CD4-positive, CD25-positive, alpha-beta regulatory T cell (primary cell): Measurements from ENCODE around the gene CELF5. TPM values are rescaled to one million over a fixed set of nuclear protein-coding genes. Genes with fewer than 3 reads are reported as not detected.

Experiments used
- ATAC-seq, 2 donors: fragments of 150-1000 bp; cut with Tn5 transposase; one replicate each; pipeline ENCODE4 v1.10.0; 2021; ENCODE audit warnings: low read depth in 2 of 2, moderate number of reproducible peaks in 2 of 2, moderate library complexity in 1 of 2
- DNase-seq, 3 donors: peaks; one replicate each; pipeline versions ENCODE4 v3.0.0 to v3.0.0-alpha.2; 2012 to 2022; ENCODE audit warnings: mixed read lengths in 1 of 3
- H3K27ac ChIP-seq: one replicate; pipeline ENCODE4 v1.7.0; 2013; ENCODE audit warnings: mild to moderate bottlenecking, low read length; ENCODE audit not compliant: insufficient read depth, poor library complexity, severe bottlenecking
- H3K27me3 ChIP-seq: one replicate; pipeline ENCODE4 v1.7.0; 2013; ENCODE audit warnings: low read length; ENCODE audit not compliant: control insufficient read depth, insufficient read depth
- H3K36me3 ChIP-seq: one replicate; pipeline ENCODE4 v1.7.0; 2013; ENCODE audit warnings: mild to moderate bottlenecking, low read length, moderate library complexity; ENCODE audit not compliant: control insufficient read depth, insufficient read depth
- H3K4me1 ChIP-seq: 2 replicates; pipeline ENCODE4 v1.7.0; 2013; ENCODE audit warnings: mild to moderate bottlenecking, low read length; ENCODE audit not compliant: insufficient read depth, control insufficient read depth, poor library complexity, severe bottlenecking
- H3K4me3 ChIP-seq: one replicate; pipeline ENCODE4 v1.7.0; 2013; ENCODE audit warnings: low read depth, mild to moderate bottlenecking, low read length, moderate library complexity
- H3K9me3 ChIP-seq, 2 experiments: 1 replicate in 1 of 2; 2 replicates in 1 of 2; pipeline ENCODE4 v1.7.0; 2013; ENCODE audit warnings: low read length in 2 of 2, mild to moderate bottlenecking in 1 of 2, moderate library complexity in 1 of 2; ENCODE audit not compliant: control insufficient read depth in 2 of 2
- H3K27ac Mint-ChIP-seq, 3 donors: one replicate each; pipeline ENCODE4 v1.8.0; 2020 to 2022; ENCODE audit warnings: mild to moderate bottlenecking in 3 of 3, mixed read lengths in 3 of 3, moderate library complexity in 2 of 3
- H3K27me3 Mint-ChIP-seq: one replicate; pipeline ENCODE4 v1.8.0; 2022; ENCODE audit warnings: mild to moderate bottlenecking, mixed read lengths
- H3K36me3 Mint-ChIP-seq: one replicate; pipeline ENCODE4 v1.8.0; 2020; ENCODE audit warnings: mixed read lengths
- H3K4me1 Mint-ChIP-seq, 4 donors: one replicate each; pipeline ENCODE4 v1.8.0; 2020 to 2022; ENCODE audit warnings: mixed read lengths in 4 of 4, mild to moderate bottlenecking in 1 of 4
- H3K4me3 Mint-ChIP-seq, 4 donors: one replicate each; pipeline ENCODE4 v1.8.0; 2020 to 2022; ENCODE audit warnings: mild to moderate bottlenecking in 4 of 4, mixed read lengths in 4 of 4, moderate library complexity in 3 of 4
- H3K9me3 Mint-ChIP-seq, 7 donors: one replicate each; pipeline ENCODE4 v1.8.0; 2020 to 2022; ENCODE audit warnings: mixed read lengths in 7 of 7, mild to moderate bottlenecking in 3 of 7, moderate library complexity in 2 of 7
- polyA plus RNA-seq, 4 donors: library from polyadenylated mRNA; unstranded; fragments of 300-500 nt; fragmentation: Illumina TruSeq; gene quantifications; one replicate each; pipeline ENCODE4 v1.2.3, GENCODE V29; 2021
- total RNA-seq: library from RNA; stranded (reverse); gene quantifications from one replicate; pipeline ENCODE4 v1.2.3, GENCODE V29; 2022

CELF5 gene
- total and polyA plus RNA-seq, 5 donors from 2014 or later: 0.17 TPM; not detected in 4

GRCh38 chr19:3262362-3262761 lies 37.9 kb downstream of the CELF5 start:
- Histone ChIP-seq H3K27ac (no peak overlapping the region), H3K27me3 (no peaks in the 10 kb centered on the region), H3K36me3 (no peaks in the 10 kb centered on the region), H3K4me3 (no peak overlapping the region), H3K4me1 (no peaks in the 10 kb centered on the region), H3K9me3 (no peaks in the 10 kb centered on the region)
- H3K9me3 Mint-ChIP-seq: peaks cover 0 to 1% (median 0%) of the 10 kb centered on the region in 7 donors
- DNase-seq (no peak), ATAC-seq (no peak)
- H3K36me3 Mint-ChIP-seq: no peaks in the 10 kb centered on the region
- H3K27ac Mint-ChIP-seq: no peak overlapping the region
- peaks cover 23% of the 10 kb centered on the region for H3K27me3 Mint-ChIP-seq
- H3K4me3 Mint-ChIP-seq: no peak overlapping the region
- no peaks in the 10 kb centered on the region for H3K4me1 Mint-ChIP-seq

GRCh38 chr19:3263866-3264265 lies 39.4 kb downstream of the CELF5 start:
- Mint-ChIP-seq H3K4me3 (no peak overlapping the region), H3K9me3 (peaks cover 0 to under 1% (median 0%) of the 10 kb centered on the region in 7 donors), H3K27me3 (peaks cover 30% of the 10 kb centered on the region), H3K36me3 (no peaks in the 10 kb centered on the region), H3K4me1 (no peaks in the 10 kb centered on the region), H3K27ac (no peak overlapping the region)
- Histone ChIP-seq H3K4me1 (no peaks in the 10 kb centered on the region), H3K27ac (no peak overlapping the region), H3K36me3 (no peaks in the 10 kb centered on the region), H3K27me3 (no peaks in the 10 kb centered on the region), H3K9me3 (no peaks in the 10 kb centered on the region), H3K4me3 (no peak overlapping the region)
- no peak for ATAC-seq
- no peak for DNase-seq

GRCh38 chr19:3265432-3265831 lies 41.0 kb downstream of the CELF5 start:
- no peaks in the 10 kb centered on the region for H3K4me1 ChIP-seq
- H3K36me3 ChIP-seq: no peaks in the 10 kb centered on the region
- H3K4me3 Mint-ChIP-seq: no peak overlapping the region
- H3K27me3 Mint-ChIP-seq: peaks cover 37% of the 10 kb centered on the region
- H3K4me3 ChIP-seq: no peak overlapping the region
- no peak overlapping the region for H3K27ac Mint-ChIP-seq
- H3K27ac ChIP-seq: no peak overlapping the region
- no peak for DNase-seq
- no peaks in the 10 kb centered on the region for H3K4me1 Mint-ChIP-seq
- peaks cover 6% of the 10 kb centered on the region for H3K27me3 ChIP-seq
- no peaks in the 10 kb centered on the region for H3K9me3 Mint-ChIP-seq
- no peaks in the 10 kb centered on the region for H3K36me3 Mint-ChIP-seq
- ATAC-seq: no peak
- no peaks in the 10 kb centered on the region for H3K9me3 ChIP-seq

GRCh38 chr19:3266092-3266693 lies 41.7 kb downstream of the CELF5 start:
- Histone ChIP-seq H3K4me3 (no peak overlapping the region), H3K27ac (no peak overlapping the region), H3K27me3 (peaks cover 6% of the 10 kb centered on the region), H3K36me3 (no peaks in the 10 kb centered on the region), H3K9me3 (no peaks in the 10 kb centered on the region), H3K4me1 (no peaks in the 10 kb centered on the region)
- Mint-ChIP-seq H3K27me3 (peaks cover 39% of the 10 kb centered on the region), H3K9me3 (no peaks in the 10 kb centered on the region), H3K27ac (no peak overlapping the region), H3K4me3 (no peak overlapping the region), H3K4me1 (no peaks in the 10 kb centered on the region), H3K36me3 (no peaks in the 10 kb centered on the region)
- ATAC-seq (no peak), DNase-seq (no peak)

- Mint-ChIP-seq H3K36me3 (no peaks in the 10 kb centered on the region), H3K9me3 (no peaks in the 10 kb centered on the region), H3K4me3 (no peak overlapping the region), H3K4me1 (no peaks in the 10 kb centered on the region), H3K27me3 (peaks cover 47% of the 10 kb centered on the region), H3K27ac (no peak overlapping the region)
- Histone ChIP-seq H3K36me3 (no peaks in the 10 kb centered on the region), H3K4me1 (no peaks in the 10 kb centered on the region), H3K9me3 (no peaks in the 10 kb centered on the region), H3K27ac (no peak overlapping the region), H3K4me3 (no peak overlapping the region), H3K27me3 (peaks cover 6% of the 10 kb centered on the region)
- DNase-seq (no peak), ATAC-seq (no peak)
Measured at GRCh38 chr19:3266792-3267514, 42.5 kb downstream of the CELF5 start.

GRCh38 chr19:3268326-3268725 lies 43.9 kb downstream of the CELF5 start:
- Mint-ChIP-seq H3K27me3 (peaks cover 55% of the 10 kb centered on the region), H3K36me3 (no peaks in the 10 kb centered on the region), H3K9me3 (peaks cover 0 to 2% (median 0%) of the 10 kb centered on the region in 7 donors), H3K4me3 (no peak overlapping the region), H3K4me1 (no peaks in the 10 kb centered on the region), H3K27ac (no peak overlapping the region)
- no peak overlapping the region for H3K27ac ChIP-seq
- H3K4me3 ChIP-seq: no peak overlapping the region
- DNase-seq (no peak), ATAC-seq (no peak)
- no peaks in the 10 kb centered on the region for H3K4me1 ChIP-seq
- H3K27me3 ChIP-seq: peaks cover 8% of the 10 kb centered on the region
- no peaks in the 10 kb centered on the region for H3K9me3 ChIP-seq
- H3K36me3 ChIP-seq: no peaks in the 10 kb centered on the region

- H3K36me3 ChIP-seq: no peaks in the 10 kb centered on the region
- H3K4me3 ChIP-seq: no peak overlapping the region
- DNase-seq (no peak), ATAC-seq (no peak)
- Mint-ChIP-seq H3K27ac (no peak overlapping the region), H3K9me3 (peaks cover 0 to 2% (median 0%) of the 10 kb centered on the region in 7 donors), H3K27me3 (peaks cover 54% of the 10 kb centered on the region), H3K36me3 (no peaks in the 10 kb centered on the region), H3K4me1 (no peaks in the 10 kb centered on the region), H3K4me3 (no peak overlapping the region)
- no peak overlapping the region for H3K27ac ChIP-seq
- no peaks in the 10 kb centered on the region for H3K9me3 ChIP-seq
- H3K27me3 ChIP-seq: peaks cover 8% of the 10 kb centered on the region
- H3K4me1 ChIP-seq: no peaks in the 10 kb centered on the region
Measured at GRCh38 chr19:3268763-3269162, 44.3 kb downstream of the CELF5 start.
